Measurements from ENCODE around the gene ZNF862. TPM values are rescaled to one million over a fixed set of nuclear protein-coding genes. Genes with fewer than 3 reads are reported as not detected.

Gene ZNF862
- total and polyA plus RNA-seq, 2 donors (not counting 3 experiments of a cell fraction or from before 2014, with no cell fraction given), result 10.8 to 14.7 TPM

DNA sequence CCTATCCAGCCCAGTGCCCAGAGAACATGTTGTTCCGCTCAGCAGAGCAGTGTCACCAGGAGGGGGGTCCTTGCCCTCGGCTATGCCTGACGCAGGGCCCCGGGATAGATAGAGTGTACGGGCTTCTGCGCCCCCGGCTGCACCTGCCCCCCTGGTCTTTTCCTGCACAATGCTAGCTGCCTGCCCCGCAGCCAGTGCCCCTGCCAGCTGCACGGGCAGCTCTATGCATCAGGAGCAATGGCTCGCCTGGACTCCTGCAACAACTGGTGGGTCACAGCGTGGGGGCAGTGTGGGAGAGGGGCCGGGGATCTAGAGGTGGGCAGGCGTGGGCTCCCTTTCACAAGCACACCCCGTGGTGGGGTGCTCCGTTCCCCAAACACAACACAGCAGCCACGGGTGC, 31.4 kb upstream of the ZNF862 start:
- Histone ChIP-seq H3K4me3 (replicated peaks in 1 of 3; ENCODE audit: insufficient read depth in 1 of 3, low read depth in 1 of 3, low read length in 3 of 3) (no peak overlapping the region), H3K9me1 (replicated peaks; ENCODE audit: control insufficient read depth, extremely low read depth, insufficient read depth, low read length) (no peaks in the 10 kb centered on the region), H3K4me2 (ENCODE audit: insufficient read depth, low read length) (no peak overlapping the region), H3K9me3 (replicated peaks; ENCODE audit: control insufficient read depth, insufficient read depth, low read length) (no peaks in the 10 kb centered on the region), H4K20me1 (replicated peaks; ENCODE audit: control insufficient read depth, extremely low read depth, insufficient read depth, low read length) (no peaks in the 10 kb centered on the region), H3K79me2 (ENCODE audit: control insufficient read depth, insufficient read depth, low read length) (no peaks in the 10 kb centered on the region), H3K4me1 (ENCODE audit: control insufficient read depth, extremely low read depth, insufficient read depth, low read length) (no peaks in the 10 kb centered on the region), H3K27me3 (ENCODE audit: control insufficient read depth in 2 of 2, insufficient read depth in 2 of 2, low read length in 2 of 2) (no peaks in the 10 kb centered on the region), H3K27ac (ENCODE audit: insufficient read depth, low read depth, low read length) (no peak overlapping the region), H3K36me3 (ENCODE audit: control insufficient read depth in 2 of 2, extremely low read depth in 1 of 2, insufficient read depth in 2 of 2, low read length in 2 of 2) (no peaks in the 10 kb centered on the region), H2AFZ (ENCODE audit: low read depth, low read length) (no peak overlapping the region), H3K9ac (replicated peaks; ENCODE audit: extremely low read depth, insufficient read depth, low read length) (no peak overlapping the region)
- TF ChIP-seq JUN (IDR thresholded peaks at IDR 0.05; ENCODE audit: borderline replicate concordance, insufficient read depth, insufficient read length, low read depth), result no peak
- FAIRE-seq, result no peak
- DNase-seq (ENCODE audit: low read depth, low spot score), result no peak
- intact Hi-C loops (cut with micrococcal nuclease), result loop anchor here (5.0 kb wide), 1 partner anchor 471 kb away; no protein-coding TSS in a partner anchor
- BruUV-seq (replicated peaks), result no TSS peak
- ChIA-PET POLR2A (no interaction called here), CTCF (interaction anchor here (0.6 to 3.0 kb wide), 19 partner anchors 9 to 1977 kb away, joined by 3 to 12 read pairs (median 4); partner anchors contain the start of gene ZNF862)
- dilution Hi-C loops (cut with MboI; ENCODE audit: extremely low pct_ligation_motif_present, low sequenced_read_pairs), result no loop called here

DNA sequence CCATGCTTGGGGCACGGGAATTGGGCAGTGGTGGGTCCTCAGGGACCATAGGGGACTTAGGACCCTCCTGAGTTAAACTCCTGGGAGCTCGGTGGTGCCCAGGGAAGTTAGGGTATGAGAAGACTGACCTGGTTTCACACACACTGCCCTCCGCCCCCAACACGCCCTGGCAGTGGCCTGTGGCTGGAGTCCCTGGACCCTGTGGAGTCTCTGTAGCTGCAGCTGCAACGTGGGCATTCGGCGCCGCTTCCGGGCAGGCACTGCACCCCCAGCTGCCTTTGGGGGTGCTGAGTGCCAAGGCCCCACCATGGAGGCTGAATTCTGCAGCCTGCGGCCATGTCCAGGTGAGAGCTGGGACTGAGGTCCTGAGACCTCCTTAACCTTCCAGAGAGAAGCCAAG, 29.9 kb upstream of the ZNF862 start:
- TF ChIP-seq POLR2AphosphoS5 (IDR thresholded peaks at IDR 0.05; ENCODE audit: insufficient read depth, low read depth, low read length), result no peak
- no peak for TF ChIP-seq MAX (IDR thresholded peaks at IDR 0.05; ENCODE audit: insufficient read depth, insufficient read length)
- TF ChIP-seq GATA2 (IDR thresholded peaks at IDR 0.05; ENCODE audit: insufficient read depth, insufficient read length, low read depth, low read length), result no peak
- TF ChIP-seq CTCF (IDR thresholded peaks at IDR 0.05; ENCODE audit: extremely low read depth in 1 of 2, insufficient read depth in 1 of 2, low read depth in 1 of 2, low read length in 2 of 2), result no peak
- TF ChIP-seq JUN (IDR thresholded peaks at IDR 0.05; ENCODE audit: borderline replicate concordance, insufficient read depth, insufficient read length, low read depth), result no peak
- TF ChIP-seq MYC (IDR thresholded peaks at IDR 0.05; ENCODE audit: low read depth, low read length), result no peak
- no peak for TF ChIP-seq POLR2A (IDR thresholded peaks at IDR 0.05; ENCODE audit: low read depth, low read length)
- TF ChIP-seq EZH2 (IDR thresholded peaks at IDR 0.05; ENCODE audit: borderline replicate concordance, low read depth, low read length, severe bottlenecking), result no peak
- TF ChIP-seq FOS (IDR thresholded peaks at IDR 0.05; ENCODE audit: borderline replicate concordance, insufficient read depth, low read length), result no peak
- POLR2A ChIA-PET, result no interaction called here
- Histone ChIP-seq H3K4me1 (ENCODE audit: control insufficient read depth, extremely low read depth, insufficient read depth, low read length) (no peaks in the 10 kb centered on the region), H3K9me1 (replicated peaks; ENCODE audit: control insufficient read depth, extremely low read depth, insufficient read depth, low read length) (no peaks in the 10 kb centered on the region), H3K27ac (ENCODE audit: insufficient read depth, low read depth, low read length) (no peak overlapping the region), H3K79me2 (ENCODE audit: control insufficient read depth, insufficient read depth, low read length) (no peaks in the 10 kb centered on the region), H3K9ac (replicated peaks; ENCODE audit: extremely low read depth, insufficient read depth, low read length) (no peak overlapping the region), H3K9me3 (replicated peaks; ENCODE audit: control insufficient read depth, insufficient read depth, low read length) (no peaks in the 10 kb centered on the region), H3K27me3 (ENCODE audit: control insufficient read depth in 2 of 2, insufficient read depth in 2 of 2, low read length in 2 of 2) (no peaks in the 10 kb centered on the region), H4K20me1 (replicated peaks; ENCODE audit: control insufficient read depth, extremely low read depth, insufficient read depth, low read length) (no peaks in the 10 kb centered on the region), H3K36me3 (ENCODE audit: control insufficient read depth in 2 of 2, extremely low read depth in 1 of 2, insufficient read depth in 2 of 2, low read length in 2 of 2) (no peaks in the 10 kb centered on the region), H3K4me2 (ENCODE audit: insufficient read depth, low read length) (no peak overlapping the region), H2AFZ (ENCODE audit: low read depth, low read length) (no peak overlapping the region), H3K4me3 (replicated peaks in 1 of 3; ENCODE audit: insufficient read depth in 1 of 3, low read depth in 1 of 3, low read length in 3 of 3) (no peak overlapping the region)
- intact Hi-C loops (cut with micrococcal nuclease) (loop anchor here (5.0 kb wide), 1 partner anchor 469 kb away; no protein-coding TSS in a partner anchor), dilution Hi-C loops (cut with MboI; ENCODE audit: extremely low pct_ligation_motif_present, low sequenced_read_pairs) (no loop called here)
- FAIRE-seq (no peak), DNase-seq (ENCODE audit: low read depth, low spot score) (no peak)
- BruUV-seq (replicated peaks), result no TSS peak
- CTCF ChIA-PET, result interaction anchor here (0.8 to 3.0 kb wide), 4 partner anchors 17 to 137 kb away, joined by 3 to 12 read pairs (median 8); no protein-coding TSS in a partner anchor

Data from endothelial cell of umbilical vein (primary cell).